Hepatocyte (in vitro differentiated cells): ENCODE data around the gene DOK5. TPM values are rescaled to one million over a fixed set of nuclear protein-coding genes. Genes with fewer than 3 reads are reported as not detected.

Source experiments
- DNase-seq: peaks from one replicate; pipeline ENCODE4 v3.0.0-alpha.2; 2016; ENCODE audit warnings: low spot score
- H2AFZ ChIP-seq: fragments of 200-600 bp; sonication (generic); 2 replicates; pipeline ENCODE4 v1.6.0; 2016; ENCODE audit warnings: antibody characterized with exemption, mild to moderate bottlenecking
- H3K27ac ChIP-seq: fragments of 200-600 bp; sonication (generic); 2 replicates; pipeline ENCODE4 v1.5.1; 2016; ENCODE audit warnings: mild to moderate bottlenecking
- H3K27me3 ChIP-seq: fragments of 200-600 bp; sonication (generic); 2 replicates; pipeline ENCODE4 v1.6.1; 2016
- H3K36me3 ChIP-seq: fragments of 200-600 bp; sonication (generic); replicated peaks from 2 replicates; pipeline ENCODE4 v1.5.1; 2016; ENCODE audit warnings: low read depth; ENCODE audit not compliant: insufficient read depth
- H3K4me1 ChIP-seq: fragments of 200-600 bp; sonication (generic); 2 replicates; pipeline ENCODE4 v1.5.1; 2016; ENCODE audit warnings: mild to moderate bottlenecking, moderate library complexity; ENCODE audit not compliant: insufficient read depth
- H3K4me2 ChIP-seq: fragments of 200-600 bp; sonication (generic); 2 replicates; pipeline ENCODE4 v1.6.0; 2016
- H3K4me3 ChIP-seq: fragments of 200-600 bp; sonication (generic); 2 replicates; pipeline ENCODE4 v1.5.1; 2016; ENCODE audit warnings: mild to moderate bottlenecking
- H3K79me2 ChIP-seq: fragments of 200-600 bp; sonication (generic); 2 replicates; pipeline ENCODE4 v1.6.0; 2017; ENCODE audit warnings: mild to moderate bottlenecking
- H3K9me2 ChIP-seq: fragments of 200-600 bp; sonication (generic); replicated peaks from 2 replicates; pipeline ENCODE4 v1.6.0; 2017; ENCODE audit warnings: mild to moderate bottlenecking; ENCODE audit not compliant: insufficient read depth
- H3K9me3 ChIP-seq: fragments of 200-600 bp; sonication (generic); 2 replicates; pipeline ENCODE4 v1.5.1; 2016; ENCODE audit warnings: low read depth, mild to moderate bottlenecking
- H4K20me1 ChIP-seq: fragments of 200-600 bp; sonication (generic); 2 replicates; pipeline ENCODE4 v1.6.0; 2016; ENCODE audit warnings: mild to moderate bottlenecking; ENCODE audit not compliant: insufficient read depth, poor library complexity, severe bottlenecking
- EZH2 ChIP-seq: fragments of 200-600 bp; sonication (generic); IDR thresholded peaks from 2 replicates; pipeline ENCODE4 v1.6.1; 2016; ENCODE audit warnings: antibody characterized with exemption, mild to moderate bottlenecking, borderline replicate concordance
- EZH2phosphoT487 ChIP-seq: fragments of 200-600 bp; sonication (generic); IDR thresholded peaks from one replicate; pipeline ENCODE4 v1.6.1; 2018; ENCODE audit warnings: antibody characterized with exemption, mild to moderate bottlenecking, low read depth, moderate library complexity; ENCODE audit not compliant: unreplicated experiment, severe bottlenecking
- WGBS: methylation state at CpG from one replicate; pipeline ENCODE4 v1.1.6; 2016; ENCODE audit warnings: low lambda C conversion rate; ENCODE audit errors: missing lambda C conversion rate; 5-methylcytosine and 5-hydroxymethylcytosine counted together
- polyA plus RNA-seq: library from polyadenylated mRNA; unstranded; fragments of >200 nt; fragmentation: Nextera tagmentation; extraction: Ambion mirVana; gene quantifications from 2 replicates; pipeline ENCODE4 v1.2.1, GENCODE V29; 2016
- total RNA-seq: library from RNA; depleted of rRNA; stranded (reverse); fragments of >200 nt; gene quantifications from 2 replicates; pipeline ENCODE4 v1.2.3, GENCODE V29; 2014
- TF ChIP-seq, protein P1 (sequence below): fragments of 200-600 bp; sonication (generic); IDR thresholded peaks from 2 replicates; pipeline ENCODE4 v1.5.1; 2016; ENCODE audit warnings: antibody characterized with exemption, mild to moderate bottlenecking; ENCODE audit not compliant: poor library complexity

The DOK5 gene
- total and polyA plus RNA-seq, 2 experiments from 2014 or later, result 7.0 to 7.5 TPM

GRCh38 chr20:54481442-54481841 lies 6.0 kb downstream of the DOK5 start:
- no peak for DNase-seq
- H3K79me2 ChIP-seq, result peaks cover 5% of the 10 kb centered on the region
- TF ChIP-seq, protein P1, sequence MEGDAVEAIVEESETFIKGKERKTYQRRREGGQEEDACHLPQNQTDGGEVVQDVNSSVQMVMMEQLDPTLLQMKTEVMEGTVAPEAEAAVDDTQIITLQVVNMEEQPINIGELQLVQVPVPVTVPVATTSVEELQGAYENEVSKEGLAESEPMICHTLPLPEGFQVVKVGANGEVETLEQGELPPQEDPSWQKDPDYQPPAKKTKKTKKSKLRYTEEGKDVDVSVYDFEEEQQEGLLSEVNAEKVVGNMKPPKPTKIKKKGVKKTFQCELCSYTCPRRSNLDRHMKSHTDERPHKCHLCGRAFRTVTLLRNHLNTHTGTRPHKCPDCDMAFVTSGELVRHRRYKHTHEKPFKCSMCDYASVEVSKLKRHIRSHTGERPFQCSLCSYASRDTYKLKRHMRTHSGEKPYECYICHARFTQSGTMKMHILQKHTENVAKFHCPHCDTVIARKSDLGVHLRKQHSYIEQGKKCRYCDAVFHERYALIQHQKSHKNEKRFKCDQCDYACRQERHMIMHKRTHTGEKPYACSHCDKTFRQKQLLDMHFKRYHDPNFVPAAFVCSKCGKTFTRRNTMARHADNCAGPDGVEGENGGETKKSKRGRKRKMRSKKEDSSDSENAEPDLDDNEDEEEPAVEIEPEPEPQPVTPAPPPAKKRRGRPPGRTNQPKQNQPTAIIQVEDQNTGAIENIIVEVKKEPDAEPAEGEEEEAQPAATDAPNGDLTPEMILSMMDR, result no peak
- no peak for TF ChIP-seq EZH2phosphoT487
- TF ChIP-seq EZH2, result no peak
- no peaks in the 10 kb centered on the region for H4K20me1 ChIP-seq
- H3K27ac ChIP-seq, result no peak overlapping the region
- H3K36me3 ChIP-seq, result no peaks in the 10 kb centered on the region
- no peaks in the 10 kb centered on the region for H3K4me1 ChIP-seq
- 92% methylated on average over 4 of the region's 4 CpGs for WGBS
- no peak overlapping the region for H3K4me3 ChIP-seq
- no peaks in the 10 kb centered on the region for H3K9me3 ChIP-seq
- peaks cover 22% of the 10 kb centered on the region for H3K27me3 ChIP-seq
- H3K9me2 ChIP-seq, result no peaks in the 10 kb centered on the region
- H2AFZ ChIP-seq, result no peak overlapping the region
- no peak overlapping the region for H3K4me2 ChIP-seq

- TF ChIP-seq EZH2, result no peak
- no peak for TF ChIP-seq EZH2phosphoT487
- TF ChIP-seq, protein P1, result no peak
- no peak overlapping the region for H3K4me3 ChIP-seq
- no peaks in the 10 kb centered on the region for H3K27me3 ChIP-seq
- DNase-seq, result no peak
- no peak overlapping the region for H3K4me2 ChIP-seq
- H4K20me1 ChIP-seq, result no peaks in the 10 kb centered on the region
- no peaks in the 10 kb centered on the region for H3K9me3 ChIP-seq
- no peak overlapping the region for H3K27ac ChIP-seq
- no peaks in the 10 kb centered on the region for H3K4me1 ChIP-seq
- no peaks in the 10 kb centered on the region for H3K9me2 ChIP-seq
- 88% methylated on average over 8 of the region's 8 CpGs for WGBS
- no peak overlapping the region for H2AFZ ChIP-seq
- no peaks in the 10 kb centered on the region for H3K79me2 ChIP-seq
- no peaks in the 10 kb centered on the region for H3K36me3 ChIP-seq
Measured at GRCh38 chr20:54485631-54486030, 10.2 kb downstream of the DOK5 start.

DNA sequence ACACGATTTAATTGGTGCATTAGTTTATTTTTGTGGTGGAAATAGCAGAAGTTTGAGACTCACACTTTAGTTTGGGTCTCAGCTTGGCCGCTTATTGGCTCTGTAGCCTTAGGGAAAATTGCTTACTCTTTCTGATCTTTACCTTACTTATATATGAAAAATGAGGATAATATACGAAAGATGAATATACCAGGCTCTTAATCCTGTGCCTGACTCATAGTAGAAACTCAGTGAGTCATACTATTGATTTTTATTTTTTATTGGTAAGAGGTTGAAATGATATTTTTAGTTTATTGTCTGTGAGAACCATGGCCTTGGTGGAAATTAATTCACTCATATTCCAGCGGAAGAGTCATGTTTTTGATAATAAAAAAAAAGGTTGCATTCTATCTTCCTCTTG lies 11.2 kb downstream of the DOK5 start:
- no peaks in the 10 kb centered on the region for H3K79me2 ChIP-seq
- no peaks in the 10 kb centered on the region for H3K36me3 ChIP-seq

More for the DNA sequence above, 11.2 kb downstream of the DOK5 start:
- TF ChIP-seq EZH2phosphoT487, result no peak
- TF ChIP-seq EZH2, result no peak
- TF ChIP-seq, protein P1, result no peak
- Histone ChIP-seq H3K4me3 (no peak overlapping the region), H3K4me1 (no peaks in the 10 kb centered on the region), H3K4me2 (no peak overlapping the region), H3K9me3 (no peaks in the 10 kb centered on the region), H2AFZ (no peak overlapping the region), H4K20me1 (no peaks in the 10 kb centered on the region), H3K27me3 (no peaks in the 10 kb centered on the region), H3K27ac (no peak overlapping the region), H3K9me2 (no peaks in the 10 kb centered on the region)
- WGBS, result 84% methylated on average over 4 of the region's 4 CpGs
- no peak for DNase-seq
